HEK293 (cell line): ENCODE results near the gene GGNBP2.

ENCODE experiments used
- BCL11B ChIP-seq: fragments of 450-650 bp; formaldehyde crosslinking; IDR thresholded peaks from 2 replicates; pipeline ENCODE4 v1.5.1; 2016; ENCODE audit warnings: low read depth, missing biosample characterization, missing genetic modification characterization
- HOXA7 ChIP-seq: sonication (generic); formaldehyde crosslinking; IDR thresholded peaks from 2 replicates; pipeline ENCODE4 v1.8.1; 2022; ENCODE audit warnings: missing genetic modification reagents, borderline replicate concordance
- HOXC10 ChIP-seq: sonication (generic); formaldehyde crosslinking; IDR thresholded peaks from 2 replicates; pipeline ENCODE4 v1.8.1; 2023; ENCODE audit warnings: mild to moderate bottlenecking, missing genetic modification reagents
- KLF10 ChIP-seq: fragments of 450-650 bp; IDR thresholded peaks from 2 replicates; pipeline ENCODE4 v1.5.1; 2018; ENCODE audit warnings: missing biosample characterization, mild to moderate bottlenecking, missing genetic modification characterization
- MZF1 ChIP-seq: fragments of 450-650 bp; formaldehyde crosslinking; IDR thresholded peaks from 2 replicates; pipeline ENCODE4 v1.5.1; 2017; ENCODE audit warnings: missing biosample characterization, missing genetic modification characterization, borderline replicate concordance
- SP2 ChIP-seq: fragments of 450-650 bp; formaldehyde crosslinking; IDR thresholded peaks from 2 replicates; pipeline ENCODE4 v1.5.1; 2016; ENCODE audit warnings: missing biosample characterization, missing genetic modification characterization
- ZBTB48 ChIP-seq: fragments of 450-650 bp; formaldehyde crosslinking; IDR thresholded peaks from 2 replicates; pipeline ENCODE4 v1.5.1; 2016; ENCODE audit warnings: missing biosample characterization, missing genetic modification characterization
- ZBTB8A ChIP-seq: fragments of 450-650 bp; formaldehyde crosslinking; IDR thresholded peaks from 2 replicates; pipeline ENCODE4 v1.5.1; 2016; ENCODE audit warnings: missing biosample characterization, missing genetic modification characterization
- ZFP37 ChIP-seq: fragments of 450-650 bp; formaldehyde crosslinking; IDR thresholded peaks from 2 replicates; pipeline ENCODE4 v1.5.1; 2016; ENCODE audit warnings: missing biosample characterization, missing genetic modification characterization
- ZNF175 ChIP-seq: fragments of 450-650 bp; formaldehyde crosslinking; IDR thresholded peaks from 2 replicates; pipeline ENCODE4 v1.5.1; 2016; ENCODE audit warnings: missing biosample characterization, missing genetic modification characterization
- ZNF211 ChIP-seq: fragments of 450-650 bp; formaldehyde crosslinking; IDR thresholded peaks from 2 replicates; pipeline ENCODE4 v1.5.1; 2016; ENCODE audit warnings: low read depth, missing biosample characterization, missing genetic modification characterization
- ZNF214 ChIP-seq: fragments of 450-650 bp; formaldehyde crosslinking; IDR thresholded peaks from 2 replicates; pipeline ENCODE4 v1.5.1; 2017; ENCODE audit warnings: missing biosample characterization, mild to moderate bottlenecking, missing genetic modification characterization, borderline replicate concordance
- ZNF266 ChIP-seq: fragments of 450-650 bp; formaldehyde crosslinking; IDR thresholded peaks from 2 replicates; pipeline ENCODE4 v1.5.1; 2016; ENCODE audit warnings: missing biosample characterization, missing genetic modification characterization, low read depth
- ZNF394 ChIP-seq: fragments of 450-650 bp; formaldehyde crosslinking; IDR thresholded peaks from 2 replicates; pipeline ENCODE4 v1.5.1; 2016; ENCODE audit warnings: missing biosample characterization, missing genetic modification characterization, mild to moderate bottlenecking, moderate library complexity, borderline replicate concordance
- ZNF48 ChIP-seq: fragments of 450-650 bp; formaldehyde crosslinking; IDR thresholded peaks from 2 replicates; pipeline ENCODE4 v1.5.1; 2016; ENCODE audit warnings: missing biosample characterization, missing genetic modification characterization
- ZNF600 ChIP-seq: fragments of 450-650 bp; formaldehyde crosslinking; IDR thresholded peaks from 2 replicates; pipeline ENCODE4 v1.5.1; 2016; ENCODE audit warnings: missing biosample characterization, missing genetic modification characterization
- ZNF768 ChIP-seq: fragments of 450-650 bp; formaldehyde crosslinking; IDR thresholded peaks from 2 replicates; pipeline ENCODE4 v1.5.1; 2018; ENCODE audit warnings: missing biosample characterization, mild to moderate bottlenecking, missing genetic modification characterization
- ZNF837 ChIP-seq: fragments of 450-650 bp; formaldehyde crosslinking; IDR thresholded peaks from 2 replicates; pipeline ENCODE4 v1.5.1; 2016; ENCODE audit warnings: missing biosample characterization, missing genetic modification characterization
- ZXDB ChIP-seq: fragments of 450-650 bp; formaldehyde crosslinking; IDR thresholded peaks from 2 replicates; pipeline ENCODE4 v1.5.1; 2016; ENCODE audit warnings: missing biosample characterization, missing genetic modification characterization
- TF ChIP-seq, protein P1 (sequence below): fragments of 450-650 bp; formaldehyde crosslinking; IDR thresholded peaks from 2 replicates; pipeline ENCODE4; 2016; ENCODE audit warnings: missing biosample characterization, missing genetic modification characterization
- TF ChIP-seq, protein P2 (sequence below): fragments of 450-650 bp; formaldehyde crosslinking; IDR thresholded peaks from 2 replicates; pipeline ENCODE4 v1.5.1; 2017; ENCODE audit warnings: missing biosample characterization, missing genetic modification characterization
- TF ChIP-seq, protein P3 (sequence below): fragments of 450-650 bp; formaldehyde crosslinking; IDR thresholded peaks from 2 replicates; pipeline ENCODE4 v1.5.1; 2016; ENCODE audit warnings: missing biosample characterization, missing genetic modification characterization
- TF ChIP-seq, protein P4 (sequence below): fragments of 450-650 bp; formaldehyde crosslinking; IDR thresholded peaks from 2 replicates; pipeline ENCODE4 v1.5.1; 2017; ENCODE audit warnings: missing biosample characterization, mild to moderate bottlenecking, missing genetic modification characterization, moderate library complexity
- TF ChIP-seq, protein P5 (sequence below): fragments of 450-650 bp; IDR thresholded peaks from 2 replicates; pipeline ENCODE4 v1.5.1; 2018; ENCODE audit warnings: missing biosample characterization, mild to moderate bottlenecking, missing genetic modification characterization
- TF ChIP-seq, protein P6 (sequence below): fragments of 450-650 bp; formaldehyde crosslinking; IDR thresholded peaks from 2 replicates; pipeline ENCODE4 v1.5.1; 2016; ENCODE audit warnings: missing biosample characterization, missing genetic modification characterization

The GGNBP2 gene

DNA sequence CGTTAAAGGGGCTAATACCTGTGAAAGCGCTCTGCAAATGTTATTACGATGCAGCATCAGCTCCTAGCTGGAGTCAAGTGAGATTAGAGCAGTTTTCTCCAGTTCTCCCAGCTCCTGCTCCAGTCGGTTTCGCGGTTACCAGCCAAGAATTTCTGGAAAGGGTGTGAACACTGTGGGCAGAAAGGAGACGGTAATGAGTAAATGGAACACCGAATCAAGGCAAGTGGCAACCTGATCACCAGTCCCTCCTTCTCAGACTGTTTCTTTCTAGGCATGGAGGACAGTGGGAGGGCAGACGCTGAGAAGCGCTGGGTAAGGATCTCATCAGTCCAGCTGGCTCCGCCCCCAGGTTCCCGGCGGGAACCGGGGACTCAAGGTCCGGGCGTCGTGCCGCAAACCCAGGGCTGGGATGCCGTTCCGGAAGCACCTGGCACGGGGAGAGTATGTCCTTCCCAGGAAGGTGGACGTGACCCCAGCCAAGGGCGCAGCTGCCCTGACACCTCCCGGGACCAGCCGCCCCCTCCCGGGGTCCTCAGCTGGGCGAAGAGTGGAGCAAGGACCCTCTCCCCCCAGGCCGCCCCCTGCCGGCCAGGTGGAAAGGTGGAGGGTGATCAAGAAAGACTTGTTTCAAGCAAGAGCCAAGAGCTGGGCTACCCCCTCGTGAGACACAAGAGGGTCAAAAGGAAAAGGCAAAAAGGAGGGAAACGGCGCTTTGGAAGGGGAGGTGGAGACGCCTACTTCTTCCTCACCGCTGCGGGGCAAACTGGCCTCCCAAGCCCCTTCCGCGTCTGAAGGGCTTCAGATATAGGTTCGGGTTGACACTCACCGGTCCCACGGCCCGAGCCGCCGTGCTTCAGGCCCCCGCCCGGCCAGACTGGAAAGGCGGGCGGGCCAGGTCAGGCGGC is 10.5 kb upstream of the GGNBP2 start (continued):
- TF ChIP-seq, protein P1, sequence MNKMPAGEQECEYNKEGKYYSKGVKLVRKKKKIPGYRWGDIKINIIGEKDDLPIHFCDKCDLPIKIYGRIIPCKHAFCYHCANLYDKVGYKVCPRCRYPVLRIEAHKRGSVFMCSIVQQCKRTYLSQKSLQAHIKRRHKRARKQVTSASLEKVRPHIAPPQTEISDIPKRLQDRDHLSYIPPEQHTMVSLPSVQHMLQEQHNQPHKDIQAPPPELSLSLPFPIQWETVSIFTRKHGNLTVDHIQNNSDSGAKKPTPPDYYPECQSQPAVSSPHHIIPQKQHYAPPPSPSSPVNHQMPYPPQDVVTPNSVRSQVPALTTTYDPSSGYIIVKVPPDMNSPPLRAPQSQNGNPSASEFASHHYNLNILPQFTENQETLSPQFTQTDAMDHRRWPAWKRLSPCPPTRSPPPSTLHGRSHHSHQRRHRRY = no peak
- TF ChIP-seq, protein P2, sequence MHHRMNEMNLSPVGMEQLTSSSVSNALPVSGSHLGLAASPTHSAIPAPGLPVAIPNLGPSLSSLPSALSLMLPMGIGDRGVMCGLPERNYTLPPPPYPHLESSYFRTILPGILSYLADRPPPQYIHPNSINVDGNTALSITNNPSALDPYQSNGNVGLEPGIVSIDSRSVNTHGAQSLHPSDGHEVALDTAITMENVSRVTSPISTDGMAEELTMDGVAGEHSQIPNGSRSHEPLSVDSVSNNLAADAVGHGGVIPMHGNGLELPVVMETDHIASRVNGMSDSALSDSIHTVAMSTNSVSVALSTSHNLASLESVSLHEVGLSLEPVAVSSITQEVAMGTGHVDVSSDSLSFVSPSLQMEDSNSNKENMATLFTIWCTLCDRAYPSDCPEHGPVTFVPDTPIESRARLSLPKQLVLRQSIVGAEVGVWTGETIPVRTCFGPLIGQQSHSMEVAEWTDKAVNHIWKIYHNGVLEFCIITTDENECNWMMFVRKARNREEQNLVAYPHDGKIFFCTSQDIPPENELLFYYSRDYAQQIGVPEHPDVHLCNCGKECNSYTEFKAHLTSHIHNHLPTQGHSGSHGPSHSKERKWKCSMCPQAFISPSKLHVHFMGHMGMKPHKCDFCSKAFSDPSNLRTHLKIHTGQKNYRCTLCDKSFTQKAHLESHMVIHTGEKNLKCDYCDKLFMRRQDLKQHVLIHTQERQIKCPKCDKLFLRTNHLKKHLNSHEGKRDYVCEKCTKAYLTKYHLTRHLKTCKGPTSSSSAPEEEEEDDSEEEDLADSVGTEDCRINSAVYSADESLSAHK (tag by site-specific recombination) = 0 out of 2 replicates have a peak, but pooled peaks have one; percentile 14
- peak; percentile 32; the same call in 1 of the 2 replicates for TF ChIP-seq ZFP37
- no peak for TF ChIP-seq HOXA7 (CRISPR knock-in tag)
- TF ChIP-seq ZNF394 = peak; percentile 58; the same call in 1 of the 2 replicates
- peak; percentile 36 for TF ChIP-seq ZBTB8A (tag by site-specific recombination)
- TF ChIP-seq MZF1 (tag by site-specific recombination) = peak; percentile 43; the same call in 1 of the 2 replicates
- peak; percentile 7; the same call in 1 of the 2 replicates for TF ChIP-seq ZNF837 (tag by site-specific recombination)
- TF ChIP-seq, protein P3, sequence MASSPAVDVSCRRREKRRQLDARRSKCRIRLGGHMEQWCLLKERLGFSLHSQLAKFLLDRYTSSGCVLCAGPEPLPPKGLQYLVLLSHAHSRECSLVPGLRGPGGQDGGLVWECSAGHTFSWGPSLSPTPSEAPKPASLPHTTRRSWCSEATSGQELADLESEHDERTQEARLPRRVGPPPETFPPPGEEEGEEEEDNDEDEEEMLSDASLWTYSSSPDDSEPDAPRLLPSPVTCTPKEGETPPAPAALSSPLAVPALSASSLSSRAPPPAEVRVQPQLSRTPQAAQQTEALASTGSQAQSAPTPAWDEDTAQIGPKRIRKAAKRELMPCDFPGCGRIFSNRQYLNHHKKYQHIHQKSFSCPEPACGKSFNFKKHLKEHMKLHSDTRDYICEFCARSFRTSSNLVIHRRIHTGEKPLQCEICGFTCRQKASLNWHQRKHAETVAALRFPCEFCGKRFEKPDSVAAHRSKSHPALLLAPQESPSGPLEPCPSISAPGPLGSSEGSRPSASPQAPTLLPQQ (tag by site-specific recombination) = peak; percentile 44
- TF ChIP-seq ZNF211 (tag by site-specific recombination) = no peak
- peak; percentile 69; the same call in 1 of the 2 replicates for TF ChIP-seq ZBTB48
- TF ChIP-seq KLF10 (tag by site-specific recombination) = 0 out of 2 replicates have a peak, but pooled peaks have one; percentile 15
- TF ChIP-seq ZNF48 = no peak
- TF ChIP-seq HOXC10 (CRISPR knock-in tag) = no peak
- TF ChIP-seq, protein P4, sequence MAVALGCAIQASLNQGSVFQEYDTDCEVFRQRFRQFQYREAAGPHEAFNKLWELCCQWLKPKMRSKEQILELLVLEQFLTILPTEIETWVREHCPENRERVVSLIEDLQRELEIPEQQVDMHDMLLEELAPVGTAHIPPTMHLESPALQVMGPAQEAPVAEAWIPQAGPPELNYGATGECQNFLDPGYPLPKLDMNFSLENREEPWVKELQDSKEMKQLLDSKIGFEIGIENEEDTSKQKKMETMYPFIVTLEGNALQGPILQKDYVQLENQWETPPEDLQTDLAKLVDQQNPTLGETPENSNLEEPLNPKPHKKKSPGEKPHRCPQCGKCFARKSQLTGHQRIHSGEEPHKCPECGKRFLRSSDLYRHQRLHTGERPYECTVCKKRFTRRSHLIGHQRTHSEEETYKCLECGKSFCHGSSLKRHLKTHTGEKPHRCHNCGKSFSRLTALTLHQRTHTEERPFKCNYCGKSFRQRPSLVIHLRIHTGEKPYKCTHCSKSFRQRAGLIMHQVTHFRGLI (tag by site-specific recombination) = 0 out of 2 replicates have a peak, but pooled peaks have one; percentile 24
- no peak for TF ChIP-seq ZNF214 (tag by site-specific recombination)
- TF ChIP-seq SP2 (tag by site-specific recombination) = peak; percentile 67
- TF ChIP-seq, protein P5, sequence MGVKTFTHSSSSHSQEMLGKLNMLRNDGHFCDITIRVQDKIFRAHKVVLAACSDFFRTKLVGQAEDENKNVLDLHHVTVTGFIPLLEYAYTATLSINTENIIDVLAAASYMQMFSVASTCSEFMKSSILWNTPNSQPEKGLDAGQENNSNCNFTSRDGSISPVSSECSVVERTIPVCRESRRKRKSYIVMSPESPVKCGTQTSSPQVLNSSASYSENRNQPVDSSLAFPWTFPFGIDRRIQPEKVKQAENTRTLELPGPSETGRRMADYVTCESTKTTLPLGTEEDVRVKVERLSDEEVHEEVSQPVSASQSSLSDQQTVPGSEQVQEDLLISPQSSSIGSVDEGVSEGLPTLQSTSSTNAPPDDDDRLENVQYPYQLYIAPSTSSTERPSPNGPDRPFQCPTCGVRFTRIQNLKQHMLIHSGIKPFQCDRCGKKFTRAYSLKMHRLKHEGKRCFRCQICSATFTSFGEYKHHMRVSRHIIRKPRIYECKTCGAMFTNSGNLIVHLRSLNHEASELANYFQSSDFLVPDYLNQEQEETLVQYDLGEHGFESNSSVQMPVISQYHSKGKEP (tag by site-specific recombination) = no peak
- TF ChIP-seq ZNF266 (tag by site-specific recombination) = no peak
- peak; percentile 66; the same call in 1 of the 2 replicates for TF ChIP-seq ZNF600 (tag by site-specific recombination)
- TF ChIP-seq, protein P6, sequence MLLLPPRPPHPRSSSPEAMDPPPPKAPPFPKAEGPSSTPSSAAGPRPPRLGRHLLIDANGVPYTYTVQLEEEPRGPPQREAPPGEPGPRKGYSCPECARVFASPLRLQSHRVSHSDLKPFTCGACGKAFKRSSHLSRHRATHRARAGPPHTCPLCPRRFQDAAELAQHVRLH (tag by site-specific recombination) = 0 out of 2 replicates have a peak, but pooled peaks have one; percentile 18
- TF ChIP-seq ZNF768 (tag by site-specific recombination) = no peak
- TF ChIP-seq BCL11B (tag by site-specific recombination) = 0 out of 2 replicates have a peak, but pooled peaks have one; percentile 54
- no peak for TF ChIP-seq ZNF175 (tag by site-specific recombination)
- 0 out of 2 replicates have a peak, but pooled peaks have one; percentile 41 for TF ChIP-seq ZXDB (tag by site-specific recombination)
